ENCODE data around the gene HERC5.
"Not testable (repeated sequence)": the region's sequence is repeated elsewhere in the genome, so short reads cannot be mapped to it uniquely, and the experiment has no call there.

The HERC5 gene

GRCh38 chr4:88523325-88524129, 66.6 kb downstream of the HERC5 start, which contains the start of gene PYURF:
Gene PYURF (minus strand): TSS chr4:88523776. CDS start chr4:88523700, 76 bp downstream.
- no peak for FAIRE-seq

GRCh38 chr4:88524171-88524570, 67.3 kb downstream of the HERC5 start:
- no peak for FAIRE-seq

- FAIRE-seq, result peak; percentile 84
Observed at GRCh38 chr4:88526221-88526815, 69.4 kb downstream of the HERC5 start.

GRCh38 chr4:88527787-88528186, 70.9 kb downstream of the HERC5 start:
- FAIRE-seq, result no peak

- FAIRE-seq, result peak; percentile 94
Observed at GRCh38 chr4:88528861-88529260, 71.9 kb downstream of the HERC5 start.

GRCh38 chr4:88531549-88531948, 74.6 kb downstream of the HERC5 start:
- FAIRE-seq, result no peak

- FAIRE-seq, result no peak
Observed at GRCh38 chr4:88533088-88533790, 76.3 kb downstream of the HERC5 start.

- FAIRE-seq, result no peak
Observed at GRCh38 chr4:88533937-88534750, 77.2 kb downstream of the HERC5 start.

- FAIRE-seq, result no peak
Observed at GRCh38 chr4:88535090-88535755, 78.3 kb downstream of the HERC5 start.

GRCh38 chr4:88537709-88538108, 80.8 kb downstream of the HERC5 start:
- no peak for FAIRE-seq

- not testable (repeated sequence) for FAIRE-seq
Observed at GRCh38 chr4:88539322-88540068, 82.6 kb downstream of the HERC5 start.

- no peak for FAIRE-seq
Observed at GRCh38 chr4:88549815-88550214, 92.9 kb downstream of the HERC5 start.

All from A204.1 (cell line).